GM12878 (cell line): ENCODE measurements around the gene TBC1D8. TPM values are rescaled to one million over a fixed set of nuclear protein-coding genes. Genes with fewer than 3 reads are reported as not detected.

Source experiments
- ATAC-seq: fragments of 200-7000 bp; cut with Tn5 transposase; 3 replicates; pipeline ENCODE4 v1.9.1; 2020; ENCODE audit warnings: mild to moderate bottlenecking, moderate library complexity
- BruUV-seq: library from RNA; stranded (reverse); fragments of 400-500 nt; replicated peaks from 2 replicates; lab custom pipeline; 2021; lab: Mats Ljungman, UMichigan
- CTCF ChIA-PET: fragments of 300-600 bp; sonication (Branson Sonifier 250); formaldehyde crosslinking; extraction: SDS; loops from one replicate; lab custom pipeline; 2021; ENCODE audit warnings: inconsistent platforms; lab: Yijun Ruan, JAX
- POLR2A ChIA-PET: fragments of 350-600 bp; formaldehyde crosslinking; extraction: SDS; loops from one replicate; lab custom pipeline; 2021; ENCODE audit warnings: inconsistent platforms; lab: Charles Lee
- RAD21 ChIA-PET: fragments of 300-600 bp; sonication (Branson Sonifier 250); formaldehyde crosslinking; loops from one replicate; lab custom pipeline; 2023; ENCODE audit warnings: antibody characterized with exemption; ENCODE audit not compliant: unreplicated experiment; lab: Charles Lee
- SMC1A ChIA-PET: fragments of 300-600 bp; sonication (Branson Sonifier 250); formaldehyde crosslinking; loops from one replicate; lab custom pipeline; 2023; ENCODE audit not compliant: unreplicated experiment, uncharacterized antibody; lab: Charles Lee
- DNase-seq: peaks from one replicate; pipeline ENCODE4 v3.0.0-alpha.2; 2011; ENCODE audit warnings: low read depth, low spot score
- FAIRE-seq: peaks from 3 replicates; lab custom pipeline; 2011; peaks lifted over from hg19 to GRCh38; lab: Jason Lieb, UNC
- H2AFZ ChIP-seq: 2 replicates; pipeline ENCODE4 v1.6.0; 2011; ENCODE audit warnings: low read depth, low read length, control low read depth; ENCODE audit not compliant: control insufficient read depth
- H3K27ac ChIP-seq: 2 replicates; pipeline ENCODE4 v1.5.1; 2011; ENCODE audit warnings: control low read depth; ENCODE audit not compliant: control insufficient read depth, insufficient read depth
- H3K27me3 ChIP-seq, 2 experiments: replicated peaks in 1 of 2; 2 replicates each; pipeline versions ENCODE4 v1.6.0 to v1.6.1; 2011; ENCODE audit warnings: low read length in 1 of 2; ENCODE audit not compliant: control insufficient read depth in 2 of 2, insufficient read depth in 2 of 2
- H3K36me3 ChIP-seq, 2 experiments: 2 replicates each; pipeline ENCODE4 v1.5.1; 2011; ENCODE audit warnings: low read length in 1 of 2; ENCODE audit not compliant: control insufficient read depth in 2 of 2, insufficient read depth in 2 of 2
- H3K4me1 ChIP-seq: 2 replicates; pipeline ENCODE4 v1.6.1; 2011; ENCODE audit warnings: mild to moderate bottlenecking, low read length, moderate library complexity, mixed read lengths; ENCODE audit not compliant: control insufficient read depth, insufficient read depth
- H3K4me2 ChIP-seq: 2 replicates; pipeline ENCODE4 v1.6.0; 2011; ENCODE audit warnings: control low read depth; ENCODE audit not compliant: control insufficient read depth, insufficient read depth
- H3K4me3 ChIP-seq: fragments of 200-600 bp; sonication (generic); 2 replicates; pipeline ENCODE4 v1.5.1; 2016
- H3K79me2 ChIP-seq: 2 replicates; pipeline ENCODE4 v1.6.0; 2011; ENCODE audit warnings: low read length; ENCODE audit not compliant: control insufficient read depth, insufficient read depth
- H3K9ac ChIP-seq: 2 replicates; pipeline ENCODE4 v1.8.0; 2011; ENCODE audit warnings: low read length, control low read depth, mixed read lengths; ENCODE audit not compliant: control insufficient read depth, insufficient read depth
- H3K9me3 ChIP-seq: replicated peaks from 3 replicates; pipeline ENCODE4 v1.5.1; 2011; ENCODE audit warnings: mild to moderate bottlenecking, low read length; ENCODE audit not compliant: control insufficient read depth, insufficient read depth
- H4K20me1 ChIP-seq: 2 replicates; pipeline ENCODE4 v1.6.0; 2011; ENCODE audit not compliant: control insufficient read depth, insufficient read depth
- BCL11A ChIP-seq: IDR thresholded peaks from 2 replicates; pipeline ENCODE4 v1.6.1; 2011; ENCODE audit warnings: low read depth, low read length
- GATAD2B ChIP-seq: fragments of 450-650 bp; conservative IDR thresholded peaks from 2 replicates; pipeline ENCODE4 v1.6.1; 2017; ENCODE audit warnings: low read depth, mild to moderate bottlenecking, moderate library complexity
- HDGF ChIP-seq: fragments of 450-650 bp; IDR thresholded peaks from 2 replicates; pipeline ENCODE4 v1.6.1; 2016; ENCODE audit warnings: antibody characterized with exemption
- KDM1A ChIP-seq: fragments of 200-600 bp; sonication (generic); IDR thresholded peaks from 2 replicates; pipeline ENCODE4 v1.6.1; 2016; ENCODE audit warnings: borderline replicate concordance
- MEF2A ChIP-seq: IDR thresholded peaks from 2 replicates; pipeline ENCODE4 v1.6.1; 2011; ENCODE audit warnings: low read depth, mild to moderate bottlenecking, low read length, moderate library complexity; ENCODE audit not compliant: insufficient read depth
- NBN ChIP-seq: fragments of 450-650 bp; IDR thresholded peaks from 2 replicates; pipeline ENCODE4 v1.6.1; 2016
- RCOR1 ChIP-seq: conservative IDR thresholded peaks from 2 replicates; pipeline ENCODE4 v1.6.1; 2012; ENCODE audit warnings: low read depth, low read length, improper control_type of control experiment
- TCF3 ChIP-seq: IDR thresholded peaks from 2 replicates; pipeline ENCODE4 v1.6.1; 2012; ENCODE audit warnings: low read depth, mild to moderate bottlenecking, low read length, borderline replicate concordance; ENCODE audit not compliant: insufficient read depth
- ZNF622 ChIP-seq: fragments of 450-650 bp; IDR thresholded peaks from 2 replicates; pipeline ENCODE4 v1.6.1; 2017; ENCODE audit warnings: mild to moderate bottlenecking, inconsistent platforms
- WGBS: methylation state at CpG from one replicate; pipeline ENCODE4 v1.1.6; 2016; ENCODE audit warnings: low lambda C conversion rate; ENCODE audit not compliant: insufficient replicate concordance, insufficient coverage; ENCODE audit errors: missing lambda C conversion rate; 5-methylcytosine and 5-hydroxymethylcytosine counted together
- in situ Hi-C: fragments of 300-500 bp; cut with MboI; formaldehyde crosslinking; loops from 9 replicates; pipeline ENCODE4 v1.14.3; 2018; ENCODE audit warnings: mixed read lengths
- intact Hi-C: fragments of 100-400 bp; cut with micrococcal nuclease; formaldehyde crosslinking; loops from one replicate; pipeline ENCODE4 v1.14.2; 2022; ENCODE audit not compliant: unreplicated experiment
- polyA plus RNA-seq, 11 experiments: library from polyadenylated mRNA; depleted of rRNA in 4 of 11; unstranded in 6 of 11; stranded (reverse) in 5 of 11; fragments of >200 nt; fragmentation: Nextera tagmentation in 4 of 11; fragmentation: Illumina TruSeq in 1 of 11; extraction: Ambion mirVana in 4 of 11; extraction: Trizol in 1 of 11; gene quantifications; 1 replicate in 1 of 11; 2 replicates in 10 of 11; pipeline versions ENCODE4 v1.2.1 to v1.2.3, GENCODE V29; 2011 to 2016; ENCODE audit warnings: inconsistent platforms in 2 of 11, missing spikeins in 2 of 11, low read depth in 1 of 11
- small RNA-seq: library from RNA; depleted of rRNA; stranded (forward); fragments of <200 nt; gene quantifications from one replicate; pipeline ENCODE3, GENCODE V24; 2014
- total RNA-seq, 4 experiments: library from RNA; depleted of rRNA in 3 of 4; stranded (reverse); fragments of >200 nt in 3 of 4; fragmentation: Illumina TruSeq in 1 of 4; extraction: Trizol in 1 of 4; gene quantifications; 2 replicates each; pipeline versions ENCODE4 v1.2.1 to v1.2.3, GENCODE V29; 2013 to 2021

Gene TBC1D8
- total and polyA plus RNA-seq, 10 of the 15 experiments (the other 5 are each of a cell fraction or from before 2014, with no cell fraction given): 0.80 to 4.9 (median 4.4) TPM

- POLR2A ChIA-PET: no interaction called here
- Histone ChIP-seq H3K36me3 (no peaks in the 10 kb centered on the region), H3K4me3 (no peak overlapping the region), H3K4me1 (no peaks in the 10 kb centered on the region), H3K9ac (no peak overlapping the region), H3K4me2 (no peak overlapping the region), H4K20me1 (no peaks in the 10 kb centered on the region), H3K27ac (no peak overlapping the region), H3K9me3 (no peaks in the 10 kb centered on the region), H3K27me3 (peaks cover 3% of the 10 kb centered on the region in 2 experiments; a peak in 3 of 4 replicates), H2AFZ (no peak overlapping the region), H3K79me2 (no peaks in the 10 kb centered on the region)
- no peak for FAIRE-seq
- RAD21 ChIA-PET: no interaction called here
- no peak for ATAC-seq
- TF ChIP-seq RCOR1: no peak
- no peak for TF ChIP-seq MEF2A
- no peak for TF ChIP-seq BCL11A
- no peak for TF ChIP-seq ZNF622
- no peak for TF ChIP-seq GATAD2B
- TF ChIP-seq NBN: no peak
- no peak for TF ChIP-seq TCF3
- TF ChIP-seq HDGF: no peak
- DNase-seq: no peak
- 7% methylated on average over 6 of the region's 6 CpGs for WGBS
- CTCF ChIA-PET: no interaction called here
- intact Hi-C loops (no loop called here), in situ Hi-C loops (no loop called here)
- BruUV-seq: no TSS peak
- SMC1A ChIA-PET: no interaction called here
These were observed 191.8 kb downstream of the TBC1D8 start for GRCh38 chr2:100959225-100959880.

DNA sequence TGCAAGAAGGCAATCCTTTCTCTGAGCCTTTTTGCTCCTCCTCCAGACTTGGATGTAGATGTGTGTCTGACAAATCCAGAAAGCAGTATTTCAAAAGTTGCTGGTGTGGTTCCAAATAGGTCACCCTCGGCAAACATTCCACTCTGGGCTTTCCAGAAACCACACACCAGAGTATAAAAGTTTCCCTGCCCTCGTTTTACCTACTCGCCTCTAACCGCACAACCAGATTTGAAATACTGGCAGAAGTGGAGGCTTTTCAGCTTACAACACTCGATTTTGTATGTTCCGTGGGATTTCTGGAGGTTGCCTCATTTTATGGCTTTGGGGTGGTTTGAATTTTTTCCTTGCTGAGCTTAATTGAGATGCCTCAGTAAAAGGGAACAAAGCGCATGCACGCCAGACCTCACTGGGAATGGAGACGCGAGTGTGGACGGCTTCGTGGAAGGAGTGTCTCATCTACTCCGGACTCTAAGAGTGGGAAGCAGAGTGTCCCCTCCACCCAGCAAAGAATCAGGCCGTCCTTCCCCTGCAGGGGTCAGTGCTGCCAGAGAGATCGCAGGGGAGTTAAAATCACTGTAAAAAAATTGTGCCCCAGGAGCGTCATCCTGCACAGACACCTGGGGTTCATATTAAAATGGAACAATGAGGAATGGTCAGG, 193.1 kb downstream of the TBC1D8 start:
- POLR2A ChIA-PET: no interaction called here
- SMC1A ChIA-PET: no interaction called here

More for the DNA sequence above, 193.1 kb downstream of the TBC1D8 start:
- ATAC-seq (no peak), FAIRE-seq (no peak), DNase-seq (no peak)
- intact Hi-C loops: no loop called here
- Histone ChIP-seq H3K27me3 (peaks cover 3% of the 10 kb centered on the region in 2 experiments; a peak in 3 of 4 replicates), H2AFZ (no peak overlapping the region), H3K9ac (no peak overlapping the region), H3K4me1 (no peaks in the 10 kb centered on the region), H3K4me3 (no peak overlapping the region), H3K9me3 (no peaks in the 10 kb centered on the region), H3K36me3 (no peaks in the 10 kb centered on the region), H3K79me2 (no peaks in the 10 kb centered on the region), H3K4me2 (no peak overlapping the region), H4K20me1 (no peaks in the 10 kb centered on the region), H3K27ac (no peak overlapping the region)
- ChIA-PET RAD21 (no interaction called here), CTCF (no interaction called here)
- 62% methylated on average over 16 of the region's 16 CpGs for WGBS
- BruUV-seq: no TSS peak
- in situ Hi-C loops: no loop called here
- no peak for TF ChIP-seq KDM1A

Small RNA genes within 50 kb of the gene (small RNA-seq; reads per million reads assigned to genes)
- not detected for gene BBIP1P1

Other genes starting within 250 kb of the TBC1D8 start
- 1,643 and 1,672 TPM in 2 replicates for gene RPL31, start 149.1 kb downstream of the TBC1D8 start, total RNA-seq (2014; rRNA removed)
- 2,010 and 2,119 TPM in 2 replicates for gene RPL31, start 149.1 kb downstream of the TBC1D8 start, total RNA-seq (2014; rRNA removed; fragmentation: Illumina TruSeq; extraction: Trizol)
- gene RPL31, start 149.1 kb downstream of the TBC1D8 start, total RNA-seq (2021): 1,730 and 1,880 TPM in 2 replicates
- 2,588 and 2,966 TPM in 2 replicates for gene RPL31, start 149.1 kb downstream of the TBC1D8 start, polyA plus RNA-seq (2011; rRNA removed)
- gene RPL31, start 149.1 kb downstream of the TBC1D8 start, polyA plus RNA-seq (2014; fragmentation: Illumina TruSeq; extraction: Trizol): 2,219 and 2,318 TPM in 2 replicates
- 1,000 to 10,000 TPM; 5,836 to 8,551 TPM for gene RPL31, start 149.1 kb downstream of the TBC1D8 start, polyA plus RNA-seq (2014; fragmentation: Nextera tagmentation; extraction: Ambion mirVana)
- gene RPL31, start 149.1 kb downstream of the TBC1D8 start, polyA plus RNA-seq (2014; rRNA removed): 2,664 and 2,752 TPM in 2 replicates
- gene RPL31, start 149.1 kb downstream of the TBC1D8 start, polyA plus RNA-seq (2016; fragmentation: Nextera tagmentation; extraction: Ambion mirVana): 1,000 to 10,000 TPM; 2,013 to 2,197 TPM
- 54.2 and 59.0 TPM in 2 replicates for gene CNOT11, start 101.5 kb upstream of the TBC1D8 start, total RNA-seq (2014; rRNA removed)
- 52.5 and 57.8 TPM in 2 replicates for gene CNOT11, start 101.5 kb upstream of the TBC1D8 start, total RNA-seq (2014; rRNA removed; fragmentation: Illumina TruSeq; extraction: Trizol)
- gene CNOT11, start 101.5 kb upstream of the TBC1D8 start, total RNA-seq (2021): 44.1 and 45.9 TPM in 2 replicates
- 85.8 and 111 TPM in 2 replicates for gene CNOT11, start 101.5 kb upstream of the TBC1D8 start, polyA plus RNA-seq (2011; rRNA removed)
- gene CNOT11, start 101.5 kb upstream of the TBC1D8 start, polyA plus RNA-seq (2014; fragmentation: Illumina TruSeq; extraction: Trizol): 97.2 and 135 TPM in 2 replicates
- 10 to 100 TPM; 10.8 to 15.7 TPM for gene CNOT11, start 101.5 kb upstream of the TBC1D8 start, polyA plus RNA-seq (2014; fragmentation: Nextera tagmentation; extraction: Ambion mirVana)
- gene CNOT11, start 101.5 kb upstream of the TBC1D8 start, polyA plus RNA-seq (2014; rRNA removed): 39.2 and 44.1 TPM in 2 replicates
- gene CNOT11, start 101.5 kb upstream of the TBC1D8 start, polyA plus RNA-seq (2016; fragmentation: Nextera tagmentation; extraction: Ambion mirVana): 10 to 100 TPM; 47.4 to 53.5 TPM
- gene RNF149, start 157.3 kb upstream of the TBC1D8 start, total RNA-seq (2014; rRNA removed): 18.0 and 18.2 TPM in 2 replicates
- gene RNF149, start 157.3 kb upstream of the TBC1D8 start, total RNA-seq (2014; rRNA removed; fragmentation: Illumina TruSeq; extraction: Trizol): 16.6 and 18.2 TPM in 2 replicates
- gene RNF149, start 157.3 kb upstream of the TBC1D8 start, total RNA-seq (2021): 13.9 and 15.6 TPM in 2 replicates
- 38.4 and 56.1 TPM in 2 replicates for gene RNF149, start 157.3 kb upstream of the TBC1D8 start, polyA plus RNA-seq (2011; rRNA removed)
- 12.7 and 18.7 TPM in 2 replicates for gene RNF149, start 157.3 kb upstream of the TBC1D8 start, polyA plus RNA-seq (2014; fragmentation: Illumina TruSeq; extraction: Trizol)
- 1 to 10 TPM; 5.2 to 7.7 TPM for gene RNF149, start 157.3 kb upstream of the TBC1D8 start, polyA plus RNA-seq (2014; fragmentation: Nextera tagmentation; extraction: Ambion mirVana)
- 13.9 and 16.0 TPM in 2 replicates for gene RNF149, start 157.3 kb upstream of the TBC1D8 start, polyA plus RNA-seq (2014; rRNA removed)
- 10 to 100 TPM; 18.4 to 19.9 TPM for gene RNF149, start 157.3 kb upstream of the TBC1D8 start, polyA plus RNA-seq (2016; fragmentation: Nextera tagmentation; extraction: Ambion mirVana)
- not detected in 2 replicates for gene CREG2, start 236.1 kb upstream of the TBC1D8 start, total RNA-seq (2014; rRNA removed)
- gene CREG2, start 236.1 kb upstream of the TBC1D8 start, total RNA-seq (2014; rRNA removed; fragmentation: Illumina TruSeq; extraction: Trizol): not detected in 2 replicates
- gene CREG2, start 236.1 kb upstream of the TBC1D8 start, total RNA-seq (2021): not detected in 2 replicates
- not detected in 2 replicates for gene CREG2, start 236.1 kb upstream of the TBC1D8 start, polyA plus RNA-seq (2011; rRNA removed)
- gene CREG2, start 236.1 kb upstream of the TBC1D8 start, polyA plus RNA-seq (2014; fragmentation: Illumina TruSeq; extraction: Trizol): not detected in 2 replicates
- not detected for gene CREG2, start 236.1 kb upstream of the TBC1D8 start, polyA plus RNA-seq (2014; fragmentation: Nextera tagmentation; extraction: Ambion mirVana)
- gene CREG2, start 236.1 kb upstream of the TBC1D8 start, polyA plus RNA-seq (2014; rRNA removed): not detected in 2 replicates
- gene CREG2, start 236.1 kb upstream of the TBC1D8 start, polyA plus RNA-seq (2016; fragmentation: Nextera tagmentation; extraction: Ambion mirVana): not detected